ENCODE measurements around the gene GCAT. TPM values are rescaled to one million over a fixed set of nuclear protein-coding genes. Genes with fewer than 3 reads are reported as not detected.
A peak's percentile ranks its signal among the peaks of the same experiment; 100 is the strongest.

The GCAT gene
- total and polyA plus RNA-seq, 9 of the 15 experiments (the other 6 are each of a cell fraction or from before 2014, with no cell fraction given): 1.9 to 69.9 (median 26.4) TPM

GRCh38 chr22:37806409-37807333, 1.1 kb upstream of the GCAT start (continued):
- TF ChIP-seq MAFK (IDR thresholded peaks at IDR 0.05; ENCODE audit: low read length): no peak
- TF ChIP-seq, protein P1, sequence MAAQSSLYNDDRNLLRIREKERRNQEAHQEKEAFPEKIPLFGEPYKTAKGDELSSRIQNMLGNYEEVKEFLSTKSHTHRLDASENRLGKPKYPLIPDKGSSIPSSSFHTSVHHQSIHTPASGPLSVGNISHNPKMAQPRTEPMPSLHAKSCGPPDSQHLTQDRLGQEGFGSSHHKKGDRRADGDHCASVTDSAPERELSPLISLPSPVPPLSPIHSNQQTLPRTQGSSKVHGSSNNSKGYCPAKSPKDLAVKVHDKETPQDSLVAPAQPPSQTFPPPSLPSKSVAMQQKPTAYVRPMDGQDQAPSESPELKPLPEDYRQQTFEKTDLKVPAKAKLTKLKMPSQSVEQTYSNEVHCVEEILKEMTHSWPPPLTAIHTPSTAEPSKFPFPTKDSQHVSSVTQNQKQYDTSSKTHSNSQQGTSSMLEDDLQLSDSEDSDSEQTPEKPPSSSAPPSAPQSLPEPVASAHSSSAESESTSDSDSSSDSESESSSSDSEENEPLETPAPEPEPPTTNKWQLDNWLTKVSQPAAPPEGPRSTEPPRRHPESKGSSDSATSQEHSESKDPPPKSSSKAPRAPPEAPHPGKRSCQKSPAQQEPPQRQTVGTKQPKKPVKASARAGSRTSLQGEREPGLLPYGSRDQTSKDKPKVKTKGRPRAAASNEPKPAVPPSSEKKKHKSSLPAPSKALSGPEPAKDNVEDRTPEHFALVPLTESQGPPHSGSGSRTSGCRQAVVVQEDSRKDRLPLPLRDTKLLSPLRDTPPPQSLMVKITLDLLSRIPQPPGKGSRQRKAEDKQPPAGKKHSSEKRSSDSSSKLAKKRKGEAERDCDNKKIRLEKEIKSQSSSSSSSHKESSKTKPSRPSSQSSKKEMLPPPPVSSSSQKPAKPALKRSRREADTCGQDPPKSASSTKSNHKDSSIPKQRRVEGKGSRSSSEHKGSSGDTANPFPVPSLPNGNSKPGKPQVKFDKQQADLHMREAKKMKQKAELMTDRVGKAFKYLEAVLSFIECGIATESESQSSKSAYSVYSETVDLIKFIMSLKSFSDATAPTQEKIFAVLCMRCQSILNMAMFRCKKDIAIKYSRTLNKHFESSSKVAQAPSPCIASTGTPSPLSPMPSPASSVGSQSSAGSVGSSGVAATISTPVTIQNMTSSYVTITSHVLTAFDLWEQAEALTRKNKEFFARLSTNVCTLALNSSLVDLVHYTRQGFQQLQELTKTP (IDR thresholded peaks at IDR 0.05; ENCODE audit: low read depth in 1 of 2, partially characterized antibody in 2 of 2): peak in 1 of 2 experiments; percentile 9
- TF ChIP-seq, protein P2, sequence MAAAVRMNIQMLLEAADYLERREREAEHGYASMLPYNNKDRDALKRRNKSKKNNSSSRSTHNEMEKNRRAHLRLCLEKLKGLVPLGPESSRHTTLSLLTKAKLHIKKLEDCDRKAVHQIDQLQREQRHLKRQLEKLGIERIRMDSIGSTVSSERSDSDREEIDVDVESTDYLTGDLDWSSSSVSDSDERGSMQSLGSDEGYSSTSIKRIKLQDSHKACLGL (CRISPR knock-in tag; IDR thresholded peaks at IDR 0.05; ENCODE audit: borderline replicate concordance, poor library complexity, severe bottlenecking): no peak
- TF ChIP-seq KLF1 (tag; IDR thresholded peaks at IDR 0.05): no peak
- no peak for TF ChIP-seq PCBP2 (IDR thresholded peaks at IDR 0.05; ENCODE audit: low read depth, low read length, poor library complexity, severe bottlenecking)
- no peak for TF ChIP-seq JUNB (CRISPR knock-in tag; conservative IDR thresholded peaks at IDR 0.05)
- TF ChIP-seq, protein P3, sequence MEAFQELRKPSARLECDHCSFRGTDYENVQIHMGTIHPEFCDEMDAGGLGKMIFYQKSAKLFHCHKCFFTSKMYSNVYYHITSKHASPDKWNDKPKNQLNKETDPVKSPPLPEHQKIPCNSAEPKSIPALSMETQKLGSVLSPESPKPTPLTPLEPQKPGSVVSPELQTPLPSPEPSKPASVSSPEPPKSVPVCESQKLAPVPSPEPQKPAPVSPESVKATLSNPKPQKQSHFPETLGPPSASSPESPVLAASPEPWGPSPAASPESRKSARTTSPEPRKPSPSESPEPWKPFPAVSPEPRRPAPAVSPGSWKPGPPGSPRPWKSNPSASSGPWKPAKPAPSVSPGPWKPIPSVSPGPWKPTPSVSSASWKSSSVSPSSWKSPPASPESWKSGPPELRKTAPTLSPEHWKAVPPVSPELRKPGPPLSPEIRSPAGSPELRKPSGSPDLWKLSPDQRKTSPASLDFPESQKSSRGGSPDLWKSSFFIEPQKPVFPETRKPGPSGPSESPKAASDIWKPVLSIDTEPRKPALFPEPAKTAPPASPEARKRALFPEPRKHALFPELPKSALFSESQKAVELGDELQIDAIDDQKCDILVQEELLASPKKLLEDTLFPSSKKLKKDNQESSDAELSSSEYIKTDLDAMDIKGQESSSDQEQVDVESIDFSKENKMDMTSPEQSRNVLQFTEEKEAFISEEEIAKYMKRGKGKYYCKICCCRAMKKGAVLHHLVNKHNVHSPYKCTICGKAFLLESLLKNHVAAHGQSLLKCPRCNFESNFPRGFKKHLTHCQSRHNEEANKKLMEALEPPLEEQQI (IDR thresholded peaks at IDR 0.05): no peak
- TF ChIP-seq CTCF (IDR thresholded peaks at IDR 0.05 in 2 of 3, conservative IDR thresholded peaks at IDR 0.05 in 1 of 3; ENCODE audit: insufficient read depth in 2 of 3, low read depth in 1 of 3, low read length in 3 of 3): peak in 1 of 3 experiments; percentile 6; a peak in 1 of 6 replicates
- TF ChIP-seq CXXC5 (CRISPR knock-in tag; IDR thresholded peaks at IDR 0.05): no peak; the same call in 1 of the 2 replicates
- TF ChIP-seq SIX5 (IDR thresholded peaks at IDR 0.05; ENCODE audit: borderline replicate concordance in 1 of 2, insufficient read depth in 1 of 2, low read depth in 1 of 2, low read length in 2 of 2): no peak
- no peak for TF ChIP-seq ZNF175 (CRISPR knock-in tag; IDR thresholded peaks at IDR 0.05; ENCODE audit: low read depth)
- TF ChIP-seq, protein P4, sequence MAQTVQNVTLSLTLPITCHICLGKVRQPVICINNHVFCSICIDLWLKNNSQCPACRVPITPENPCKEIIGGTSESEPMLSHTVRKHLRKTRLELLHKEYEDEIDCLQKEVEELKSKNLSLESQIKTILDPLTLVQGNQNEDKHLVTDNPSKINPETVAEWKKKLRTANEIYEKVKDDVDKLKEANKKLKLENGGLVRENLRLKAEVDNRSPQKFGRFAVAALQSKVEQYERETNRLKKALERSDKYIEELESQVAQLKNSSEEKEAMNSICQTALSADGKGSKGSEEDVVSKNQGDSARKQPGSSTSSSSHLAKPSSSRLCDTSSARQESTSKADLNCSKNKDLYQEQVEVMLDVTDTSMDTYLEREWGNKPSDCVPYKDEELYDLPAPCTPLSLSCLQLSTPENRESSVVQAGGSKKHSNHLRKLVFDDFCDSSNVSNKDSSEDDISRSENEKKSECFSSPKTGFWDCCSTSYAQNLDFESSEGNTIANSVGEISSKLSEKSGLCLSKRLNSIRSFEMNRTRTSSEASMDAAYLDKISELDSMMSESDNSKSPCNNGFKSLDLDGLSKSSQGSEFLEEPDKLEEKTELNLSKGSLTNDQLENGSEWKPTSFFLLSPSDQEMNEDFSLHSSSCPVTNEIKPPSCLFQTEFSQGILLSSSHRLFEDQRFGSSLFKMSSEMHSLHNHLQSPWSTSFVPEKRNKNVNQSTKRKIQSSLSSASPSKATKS (CRISPR knock-in tag; IDR thresholded peaks at IDR 0.05): no peak
- no peak for TF ChIP-seq ZNF644 (tag; IDR thresholded peaks at IDR 0.05; ENCODE audit: low read depth)
